ENCODE results near the gene RNF141.

GRCh38 chr11:10534316-10534715 lies 6.7 kb downstream of the RNF141 start:
- TF ChIP-seq SNAI2 (CRISPR knock-in tag; IDR thresholded peaks at IDR 0.05) (no peak), ZNF8 (CRISPR knock-in tag; IDR thresholded peaks at IDR 0.05) (no peak), RARB (CRISPR knock-in tag; IDR thresholded peaks at IDR 0.05) (no peak), ZNF565 (CRISPR knock-in tag; conservative IDR thresholded peaks at IDR 0.05; ENCODE audit: low read depth) (no peak), TOX (CRISPR knock-in tag; IDR thresholded peaks at IDR 0.05; ENCODE audit: borderline replicate concordance) (no peak), OSR1 (CRISPR knock-in tag; IDR thresholded peaks at IDR 0.05) (no peak), ZFP3 (CRISPR knock-in tag; IDR thresholded peaks at IDR 0.05) (no peak)
- TF ChIP-seq, protein P1, sequence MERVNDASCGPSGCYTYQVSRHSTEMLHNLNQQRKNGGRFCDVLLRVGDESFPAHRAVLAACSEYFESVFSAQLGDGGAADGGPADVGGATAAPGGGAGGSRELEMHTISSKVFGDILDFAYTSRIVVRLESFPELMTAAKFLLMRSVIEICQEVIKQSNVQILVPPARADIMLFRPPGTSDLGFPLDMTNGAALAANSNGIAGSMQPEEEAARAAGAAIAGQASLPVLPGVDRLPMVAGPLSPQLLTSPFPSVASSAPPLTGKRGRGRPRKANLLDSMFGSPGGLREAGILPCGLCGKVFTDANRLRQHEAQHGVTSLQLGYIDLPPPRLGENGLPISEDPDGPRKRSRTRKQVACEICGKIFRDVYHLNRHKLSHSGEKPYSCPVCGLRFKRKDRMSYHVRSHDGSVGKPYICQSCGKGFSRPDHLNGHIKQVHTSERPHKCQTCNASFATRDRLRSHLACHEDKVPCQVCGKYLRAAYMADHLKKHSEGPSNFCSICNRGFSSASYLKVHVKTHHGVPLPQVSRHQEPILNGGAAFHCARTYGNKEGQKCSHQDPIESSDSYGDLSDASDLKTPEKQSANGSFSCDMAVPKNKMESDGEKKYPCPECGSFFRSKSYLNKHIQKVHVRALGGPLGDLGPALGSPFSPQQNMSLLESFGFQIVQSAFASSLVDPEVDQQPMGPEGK (CRISPR knock-in tag; IDR thresholded peaks at IDR 0.05; ENCODE audit: borderline replicate concordance) = no peak
